Neural cell (in vitro differentiated cells): Measurements from ENCODE around the gene CXCL3. TPM values are rescaled to one million over a fixed set of nuclear protein-coding genes. Genes with fewer than 3 reads are reported as not detected.

Experiments
- H2AFZ ChIP-seq: fragments of 200-600, 300-800 bp; sonication (generic), shearing (Covaris generic); 2 replicates; pipeline ENCODE4 v1.6.0; 2014; ENCODE audit warnings: low read depth, mild to moderate bottlenecking, antibody characterized with exemption, low read length, moderate library complexity
- H3F3A ChIP-seq: fragments of 200-600 bp; shearing (Covaris generic); 2 replicates; pipeline ENCODE4 v1.6.1; 2016; ENCODE audit warnings: mild to moderate bottlenecking, moderate library complexity, mixed read lengths, antibody characterized with exemption, low read length; ENCODE audit not compliant: insufficient read depth, poor library complexity, severe bottlenecking
- H3K27ac ChIP-seq: fragments of 200-600, 300-800 bp; sonication (generic), shearing (Covaris generic); 2 replicates; pipeline ENCODE4 v1.5.1; 2014; ENCODE audit warnings: mild to moderate bottlenecking, low read length, moderate library complexity
- H3K27me3 ChIP-seq: fragments of 300-800, 200-600 bp; sonication (generic), shearing (Covaris generic); 2 replicates; pipeline ENCODE4 v1.6.0; 2014; ENCODE audit warnings: mild to moderate bottlenecking, low read depth, low read length, moderate library complexity; ENCODE audit not compliant: insufficient read depth
- H3K36me3 ChIP-seq: fragments of 300-800, 200-600 bp; sonication (generic), shearing (Covaris generic); 2 replicates; pipeline ENCODE4 v1.5.1; 2014; ENCODE audit warnings: mild to moderate bottlenecking, antibody characterized with exemption, low read length, moderate library complexity; ENCODE audit not compliant: insufficient read depth
- H3K4me2 ChIP-seq: fragments of 300-800, 200-600 bp; sonication (generic), shearing (Covaris generic); 2 replicates; pipeline ENCODE4 v1.6.0; 2014; ENCODE audit warnings: mild to moderate bottlenecking, low read length
- H3K4me3 ChIP-seq: fragments of 300-800, 200-600 bp; sonication (generic), shearing (Covaris generic); 2 replicates; pipeline ENCODE4 v1.5.1; 2014; ENCODE audit warnings: mild to moderate bottlenecking, low read length, moderate library complexity
- H3K79me2 ChIP-seq: fragments of 200-600 bp; shearing (Covaris generic); replicated peaks from 2 replicates; pipeline ENCODE4 v1.6.0; 2014; ENCODE audit warnings: mild to moderate bottlenecking, low read length, moderate library complexity; ENCODE audit not compliant: insufficient read depth
- H3K9ac ChIP-seq: fragments of 300-800, 200-600 bp; sonication (generic), shearing (Covaris generic); 2 replicates; pipeline ENCODE4 v1.6.1; 2016; ENCODE audit warnings: mild to moderate bottlenecking, low read length, mixed read lengths
- H3K9me2 ChIP-seq: fragments of 200-600 bp; shearing (Covaris generic); 2 replicates; pipeline ENCODE4 v1.6.1; 2016; ENCODE audit warnings: mild to moderate bottlenecking, low read length, mixed read lengths; ENCODE audit not compliant: insufficient read depth
- H3K9me3 ChIP-seq: fragments of 200-600, 300-800 bp; sonication (generic), shearing (Covaris generic); 2 replicates; pipeline ENCODE4 v1.6.1; 2016; ENCODE audit warnings: mild to moderate bottlenecking, mixed run types, low read length, moderate library complexity, mixed read lengths
- H4K20me1 ChIP-seq: fragments of 200-600 bp; shearing (Covaris generic); 2 replicates; pipeline ENCODE4 v1.6.1; 2016; ENCODE audit warnings: mild to moderate bottlenecking, mixed run types; ENCODE audit not compliant: insufficient read depth
- EP300 ChIP-seq: fragments of 450-650 bp; conservative IDR thresholded peaks from 2 replicates; pipeline ENCODE4 v1.6.1; 2014; ENCODE audit warnings: antibody characterized with exemption, mild to moderate bottlenecking, moderate library complexity; ENCODE audit not compliant: poor library complexity, severe bottlenecking
- EZH2 ChIP-seq: fragments of 200-600, 300-800 bp; shearing (Covaris generic), sonication (generic); IDR thresholded peaks from 2 replicates; pipeline ENCODE4 v1.6.1; 2014; ENCODE audit warnings: antibody characterized with exemption, low read length, borderline replicate concordance, mild to moderate bottlenecking; ENCODE audit not compliant: insufficient read depth, poor library complexity, severe bottlenecking
- MXI1 ChIP-seq: fragments of 450-650 bp; conservative IDR thresholded peaks from 2 replicates; pipeline ENCODE4 v1.6.1; 2014; ENCODE audit warnings: antibody characterized with exemption, mild to moderate bottlenecking; ENCODE audit not compliant: poor library complexity, severe bottlenecking
- POLR2AphosphoS5 ChIP-seq: IDR thresholded peaks from 2 replicates; pipeline ENCODE4 v1.6.1; 2012
- RAD21 ChIP-seq: fragments of 450-650 bp; conservative IDR thresholded peaks from 2 replicates; pipeline ENCODE4 v1.6.1; 2014; ENCODE audit warnings: antibody characterized with exemption, mild to moderate bottlenecking, moderate library complexity
- SMC3 ChIP-seq: fragments of 450-650 bp; conservative IDR thresholded peaks from 2 replicates; pipeline ENCODE4 v1.6.1; 2014; ENCODE audit warnings: antibody characterized with exemption, mild to moderate bottlenecking, moderate library complexity; ENCODE audit not compliant: poor library complexity
- TAF1 ChIP-seq: IDR thresholded peaks from 2 replicates; pipeline ENCODE4 v1.6.1; 2012; ENCODE audit warnings: low read depth
- polyA minus RNA-seq: library from RNA; depleted of rRNA, polyadenylated mRNA; stranded (reverse); fragments of >200 nt; gene quantifications from 2 replicates; pipeline ENCODE4 v1.2.3, GENCODE V29; 2014
- polyA plus RNA-seq: library from polyadenylated mRNA; depleted of rRNA; stranded (reverse); fragments of >200 nt; gene quantifications from 2 replicates; pipeline ENCODE4 v1.2.3, GENCODE V29; 2014
- TF ChIP-seq, protein P1 (sequence below): IDR thresholded peaks from 2 replicates; pipeline ENCODE4 v1.6.1; 2012; ENCODE audit warnings: borderline replicate concordance
- TF ChIP-seq, protein P2 (sequence below): fragments of 450-650 bp; IDR thresholded peaks from 2 replicates; pipeline ENCODE4 v1.5.1; 2014; ENCODE audit warnings: antibody characterized with exemption, mild to moderate bottlenecking, moderate library complexity; ENCODE audit not compliant: poor library complexity, severe bottlenecking

CXCL3 gene
- polyA plus RNA-seq (1.1 TPM in 1 of 2 replicates, not detected in the other), polyA minus RNA-seq (not detected in 2 replicates)

- Histone ChIP-seq H3F3A (no peaks in the 10 kb centered on the region), H4K20me1 (no peaks in the 10 kb centered on the region), H3K9me3 (no peaks in the 10 kb centered on the region), H3K27me3 (peaks cover 25% of the 10 kb centered on the region), H3K9ac (peak within 1 kb of the TSS; percentile 39), H2AFZ (no peak within 1 kb of the TSS), H3K4me3 (peak within 1 kb of the TSS; percentile 73), H3K27ac (no peak within 1 kb of the TSS), H3K4me2 (peak within 1 kb of the TSS; percentile 77), H3K9me2 (no peaks in the 10 kb centered on the region), H3K79me2 (no peaks in the 10 kb centered on the region), H3K36me3 (no peaks in the 10 kb centered on the region)
- TF ChIP-seq SMC3, result peak; percentile 51
- TF ChIP-seq, protein P1, sequence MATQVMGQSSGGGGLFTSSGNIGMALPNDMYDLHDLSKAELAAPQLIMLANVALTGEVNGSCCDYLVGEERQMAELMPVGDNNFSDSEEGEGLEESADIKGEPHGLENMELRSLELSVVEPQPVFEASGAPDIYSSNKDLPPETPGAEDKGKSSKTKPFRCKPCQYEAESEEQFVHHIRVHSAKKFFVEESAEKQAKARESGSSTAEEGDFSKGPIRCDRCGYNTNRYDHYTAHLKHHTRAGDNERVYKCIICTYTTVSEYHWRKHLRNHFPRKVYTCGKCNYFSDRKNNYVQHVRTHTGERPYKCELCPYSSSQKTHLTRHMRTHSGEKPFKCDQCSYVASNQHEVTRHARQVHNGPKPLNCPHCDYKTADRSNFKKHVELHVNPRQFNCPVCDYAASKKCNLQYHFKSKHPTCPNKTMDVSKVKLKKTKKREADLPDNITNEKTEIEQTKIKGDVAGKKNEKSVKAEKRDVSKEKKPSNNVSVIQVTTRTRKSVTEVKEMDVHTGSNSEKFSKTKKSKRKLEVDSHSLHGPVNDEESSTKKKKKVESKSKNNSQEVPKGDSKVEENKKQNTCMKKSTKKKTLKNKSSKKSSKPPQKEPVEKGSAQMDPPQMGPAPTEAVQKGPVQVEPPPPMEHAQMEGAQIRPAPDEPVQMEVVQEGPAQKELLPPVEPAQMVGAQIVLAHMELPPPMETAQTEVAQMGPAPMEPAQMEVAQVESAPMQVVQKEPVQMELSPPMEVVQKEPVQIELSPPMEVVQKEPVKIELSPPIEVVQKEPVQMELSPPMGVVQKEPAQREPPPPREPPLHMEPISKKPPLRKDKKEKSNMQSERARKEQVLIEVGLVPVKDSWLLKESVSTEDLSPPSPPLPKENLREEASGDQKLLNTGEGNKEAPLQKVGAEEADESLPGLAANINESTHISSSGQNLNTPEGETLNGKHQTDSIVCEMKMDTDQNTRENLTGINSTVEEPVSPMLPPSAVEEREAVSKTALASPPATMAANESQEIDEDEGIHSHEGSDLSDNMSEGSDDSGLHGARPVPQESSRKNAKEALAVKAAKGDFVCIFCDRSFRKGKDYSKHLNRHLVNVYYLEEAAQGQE, result no peak
- peak; percentile 16 for TF ChIP-seq MXI1
- no peak for TF ChIP-seq EZH2
- no peak for TF ChIP-seq POLR2AphosphoS5
- TF ChIP-seq, protein P2, sequence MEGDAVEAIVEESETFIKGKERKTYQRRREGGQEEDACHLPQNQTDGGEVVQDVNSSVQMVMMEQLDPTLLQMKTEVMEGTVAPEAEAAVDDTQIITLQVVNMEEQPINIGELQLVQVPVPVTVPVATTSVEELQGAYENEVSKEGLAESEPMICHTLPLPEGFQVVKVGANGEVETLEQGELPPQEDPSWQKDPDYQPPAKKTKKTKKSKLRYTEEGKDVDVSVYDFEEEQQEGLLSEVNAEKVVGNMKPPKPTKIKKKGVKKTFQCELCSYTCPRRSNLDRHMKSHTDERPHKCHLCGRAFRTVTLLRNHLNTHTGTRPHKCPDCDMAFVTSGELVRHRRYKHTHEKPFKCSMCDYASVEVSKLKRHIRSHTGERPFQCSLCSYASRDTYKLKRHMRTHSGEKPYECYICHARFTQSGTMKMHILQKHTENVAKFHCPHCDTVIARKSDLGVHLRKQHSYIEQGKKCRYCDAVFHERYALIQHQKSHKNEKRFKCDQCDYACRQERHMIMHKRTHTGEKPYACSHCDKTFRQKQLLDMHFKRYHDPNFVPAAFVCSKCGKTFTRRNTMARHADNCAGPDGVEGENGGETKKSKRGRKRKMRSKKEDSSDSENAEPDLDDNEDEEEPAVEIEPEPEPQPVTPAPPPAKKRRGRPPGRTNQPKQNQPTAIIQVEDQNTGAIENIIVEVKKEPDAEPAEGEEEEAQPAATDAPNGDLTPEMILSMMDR, result peak; percentile 82
- peak; percentile 43 for TF ChIP-seq RAD21
- no peak for TF ChIP-seq TAF1
Measured at GRCh38 chr4:74038425-74039314, at the start of gene CXCL3. CXCL3 (minus strand) TSS chr4:74038689; CDS start chr4:74038611, 78 bp downstream.

DNA sequence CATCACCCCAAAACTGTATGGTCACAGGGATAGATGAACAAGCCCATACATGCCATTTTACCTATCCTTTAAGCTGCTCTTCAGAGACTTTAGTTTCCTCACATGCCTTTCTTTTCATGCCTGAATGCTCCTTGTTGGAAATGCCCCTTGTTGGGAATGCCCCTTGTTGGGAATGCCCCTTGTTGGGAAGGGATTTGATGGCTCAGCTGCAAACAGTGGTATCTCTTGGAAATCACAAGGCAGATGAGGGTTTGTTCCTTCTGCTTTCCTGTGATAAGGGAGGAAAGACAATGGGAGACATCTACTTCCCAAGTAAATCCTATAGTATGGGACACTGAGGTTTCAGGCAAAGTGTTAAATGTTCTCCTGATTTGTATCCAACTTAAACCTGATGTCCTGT lies 49.0 kb upstream of the CXCL3 start:
- H3K79me2 ChIP-seq, result no peaks in the 10 kb centered on the region
- no peak overlapping the region for H3K27ac ChIP-seq
- H2AFZ ChIP-seq, result no peak overlapping the region
- no peak overlapping the region for H3K9ac ChIP-seq
- H3K4me2 ChIP-seq, result no peak overlapping the region
- no peaks in the 10 kb centered on the region for H3F3A ChIP-seq
- no peaks in the 10 kb centered on the region for H3K9me3 ChIP-seq
- H3K4me3 ChIP-seq, result no peak overlapping the region
- H4K20me1 ChIP-seq, result no peaks in the 10 kb centered on the region
- H3K27me3 ChIP-seq, result no peaks in the 10 kb centered on the region
- no peak for TF ChIP-seq EP300
- no peak for TF ChIP-seq MXI1
- no peaks in the 10 kb centered on the region for H3K9me2 ChIP-seq
- no peaks in the 10 kb centered on the region for H3K36me3 ChIP-seq
